SK-N-SH treated with all-trans-retinoic acid at 6 μM for 48 hours (cell line): Measurements from ENCODE around the gene UBFD1.

Experiments
- ARNTL ChIP-seq: fragments of 450-650 bp; formaldehyde crosslinking; IDR thresholded peaks from 2 replicates; pipeline ENCODE4 v1.5.0; 2020; ENCODE audit warnings: low read depth, mild to moderate bottlenecking, moderate library complexity, borderline replicate concordance
- BACH2 ChIP-seq: fragments of 250-450 bp; sonication (Bioruptor Pico); IDR thresholded peaks from 2 replicates; pipeline ENCODE4 v1.9.0; 2021; ENCODE audit warnings: mild to moderate bottlenecking, borderline replicate concordance
- CSDC2 ChIP-seq: fragments of 250-450 bp; sonication (Bioruptor Pico); IDR thresholded peaks from 2 replicates; pipeline ENCODE4 v1.5.0; 2020; ENCODE audit warnings: mild to moderate bottlenecking, moderate library complexity
- GLIS3 ChIP-seq: fragments of 250-450 bp; sonication (Bioruptor Pico); IDR thresholded peaks from 2 replicates; pipeline ENCODE4 v1.5.0; 2020; ENCODE audit warnings: mild to moderate bottlenecking, moderate library complexity
- RARB ChIP-seq: fragments of 250-450 bp; sonication (Bioruptor Pico); IDR thresholded peaks from 2 replicates; pipeline ENCODE4 v1.8.0; 2021; ENCODE audit warnings: mild to moderate bottlenecking, moderate library complexity
- TCF4 ChIP-seq: fragments of 250-450 bp; sonication (Bioruptor Pico); IDR thresholded peaks from 2 replicates; pipeline ENCODE4 v1.8.0; 2021; ENCODE audit warnings: mild to moderate bottlenecking, moderate library complexity, borderline replicate concordance
- TOX ChIP-seq: fragments of 250-450 bp; sonication (Bioruptor Pico); IDR thresholded peaks from 2 replicates; pipeline ENCODE4 v1.8.0; 2021; ENCODE audit warnings: mild to moderate bottlenecking, moderate library complexity, borderline replicate concordance
- TSHZ2 ChIP-seq: fragments of 250-450 bp; sonication (Bioruptor Pico); IDR thresholded peaks from 2 replicates; pipeline ENCODE4 v1.5.0; 2020; ENCODE audit warnings: mild to moderate bottlenecking, moderate library complexity
- ZFP30 ChIP-seq: fragments of 450-650 bp; formaldehyde crosslinking; IDR thresholded peaks from 2 replicates; pipeline ENCODE4 v1.5.0; 2022; ENCODE audit warnings: mild to moderate bottlenecking, moderate library complexity
- ZNF565 ChIP-seq: fragments of 450-650 bp; formaldehyde crosslinking; conservative IDR thresholded peaks from 2 replicates; pipeline ENCODE4 v1.5.0; 2020; ENCODE audit warnings: low read depth, mild to moderate bottlenecking, moderate library complexity
- TF ChIP-seq, protein P1 (sequence below): fragments of 250-450 bp; sonication (Bioruptor Pico); IDR thresholded peaks from 2 replicates; pipeline ENCODE4 v1.5.1; 2020; ENCODE audit warnings: low read depth, mild to moderate bottlenecking, moderate library complexity
- TF ChIP-seq, protein P2 (sequence below): fragments of 250-450 bp; sonication (Bioruptor Pico); IDR thresholded peaks from 2 replicates; pipeline ENCODE4 v1.8.0; 2020; ENCODE audit warnings: mild to moderate bottlenecking, moderate library complexity, borderline replicate concordance

DNA sequence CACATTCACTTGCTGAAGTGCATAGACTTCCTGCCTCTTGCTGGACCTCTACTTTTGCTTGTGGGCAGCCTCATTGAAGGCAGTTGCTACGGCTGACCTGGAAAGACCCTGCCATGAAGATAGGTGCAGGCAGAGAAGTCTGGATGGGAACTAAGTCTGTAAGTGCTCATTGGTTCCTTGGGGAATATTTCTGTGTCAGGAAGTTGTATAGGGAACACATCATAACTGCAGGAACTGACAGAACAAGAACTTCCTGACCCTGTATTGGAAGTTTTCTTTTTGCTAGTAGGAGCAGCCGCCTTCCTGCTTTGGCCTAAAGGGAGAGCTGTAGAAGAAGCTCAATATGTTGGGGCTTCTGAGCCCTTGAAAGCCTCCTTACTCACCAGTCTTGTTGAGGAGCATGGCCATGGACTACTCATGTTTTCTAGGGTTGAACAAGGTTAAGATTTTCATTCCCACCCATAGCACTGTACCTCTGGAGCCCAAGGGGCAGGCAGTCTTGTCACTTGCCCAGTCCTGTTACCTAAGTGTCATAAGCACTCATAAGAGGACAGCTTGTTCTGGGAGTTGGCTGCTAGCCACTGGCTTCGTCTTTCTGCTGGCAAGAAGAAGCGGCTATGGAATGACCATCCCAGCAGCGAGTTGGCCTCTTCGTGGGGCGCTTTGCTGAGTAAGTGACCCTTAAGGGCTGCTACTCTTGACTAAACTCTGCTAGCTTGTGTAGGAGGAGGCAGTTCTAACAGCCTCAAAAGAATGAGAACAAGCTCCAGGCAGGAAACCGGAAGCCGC is 7.2 kb downstream of the UBFD1 start:
- TF ChIP-seq ARNTL (CRISPR knock-in tag): no peak
- TF ChIP-seq, protein P1, sequence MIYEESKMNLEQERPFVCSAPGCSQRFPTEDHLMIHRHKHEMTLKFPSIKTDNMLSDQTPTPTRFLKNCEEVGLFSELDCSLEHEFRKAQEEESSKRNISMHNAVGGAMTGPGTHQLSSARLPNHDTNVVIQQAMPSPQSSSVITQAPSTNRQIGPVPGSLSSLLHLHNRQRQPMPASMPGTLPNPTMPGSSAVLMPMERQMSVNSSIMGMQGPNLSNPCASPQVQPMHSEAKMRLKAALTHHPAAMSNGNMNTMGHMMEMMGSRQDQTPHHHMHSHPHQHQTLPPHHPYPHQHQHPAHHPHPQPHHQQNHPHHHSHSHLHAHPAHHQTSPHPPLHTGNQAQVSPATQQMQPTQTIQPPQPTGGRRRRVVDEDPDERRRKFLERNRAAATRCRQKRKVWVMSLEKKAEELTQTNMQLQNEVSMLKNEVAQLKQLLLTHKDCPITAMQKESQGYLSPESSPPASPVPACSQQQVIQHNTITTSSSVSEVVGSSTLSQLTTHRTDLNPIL: no peak
- TF ChIP-seq TCF4: no peak
- no peak for TF ChIP-seq RARB (CRISPR knock-in tag)
- no peak for TF ChIP-seq ZNF565 (CRISPR knock-in tag)
- TF ChIP-seq TOX (CRISPR knock-in tag): no peak
- no peak for TF ChIP-seq BACH2 (CRISPR knock-in tag)
- no peak for TF ChIP-seq TSHZ2 (CRISPR knock-in tag)
- TF ChIP-seq CSDC2 (CRISPR knock-in tag): no peak
- no peak for TF ChIP-seq GLIS3
- no peak for TF ChIP-seq ZFP30 (CRISPR knock-in tag)
- TF ChIP-seq, protein P2, sequence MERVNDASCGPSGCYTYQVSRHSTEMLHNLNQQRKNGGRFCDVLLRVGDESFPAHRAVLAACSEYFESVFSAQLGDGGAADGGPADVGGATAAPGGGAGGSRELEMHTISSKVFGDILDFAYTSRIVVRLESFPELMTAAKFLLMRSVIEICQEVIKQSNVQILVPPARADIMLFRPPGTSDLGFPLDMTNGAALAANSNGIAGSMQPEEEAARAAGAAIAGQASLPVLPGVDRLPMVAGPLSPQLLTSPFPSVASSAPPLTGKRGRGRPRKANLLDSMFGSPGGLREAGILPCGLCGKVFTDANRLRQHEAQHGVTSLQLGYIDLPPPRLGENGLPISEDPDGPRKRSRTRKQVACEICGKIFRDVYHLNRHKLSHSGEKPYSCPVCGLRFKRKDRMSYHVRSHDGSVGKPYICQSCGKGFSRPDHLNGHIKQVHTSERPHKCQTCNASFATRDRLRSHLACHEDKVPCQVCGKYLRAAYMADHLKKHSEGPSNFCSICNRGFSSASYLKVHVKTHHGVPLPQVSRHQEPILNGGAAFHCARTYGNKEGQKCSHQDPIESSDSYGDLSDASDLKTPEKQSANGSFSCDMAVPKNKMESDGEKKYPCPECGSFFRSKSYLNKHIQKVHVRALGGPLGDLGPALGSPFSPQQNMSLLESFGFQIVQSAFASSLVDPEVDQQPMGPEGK (CRISPR knock-in tag): no peak
